A549 treated with Hydrocortisone at 1 μM for 4 hours (cell line): ENCODE measurements around the gene MORC1. TPM values are rescaled to one million over a fixed set of nuclear protein-coding genes. Genes with fewer than 3 reads are reported as not detected.

ENCODE experiments used
- total RNA-seq: library from RNA; stranded (reverse); fragments of 200-300 nt; extraction: Qiagen RNA extraction; gene quantifications from 5 replicates; pipeline ENCODE4 v1.2.3, GENCODE V29; 2022

MORC1 gene
- total RNA-seq: not detected in 5 replicates

GRCh38 chr3:109117939-109118338, at the start of gene MORC1:
TSS of gene MORC1 (minus strand) at chr3:109118134. CDS start at chr3:109118059, 75 bp downstream.

GRCh38 chr3:109136523-109136922, 18.6 kb upstream of the MORC1 start, which contains the start of gene C3orf85:
TSS of gene C3orf85 (plus strand) at chr3:109136719. CDS start at chr3:109136848, 129 bp downstream.

GRCh38 chr3:108953700-108954099, 164.2 kb downstream of the MORC1 start, which contains the start of gene GUCA1C:
TSS of gene GUCA1C (minus strand) at chr3:108953879. CDS start at chr3:108953762, 117 bp downstream.

Other genes starting within 250 kb of the MORC1 start
- gene GUCA1C, start 164.3 kb downstream of the MORC1 start, total RNA-seq: not detected in 5 replicates
- not detected in 5 replicates for gene C3orf85, start 18.6 kb upstream of the MORC1 start, total RNA-seq
- not detected in 5 replicates for gene DPPA2, start 198.4 kb upstream of the MORC1 start, total RNA-seq
- not detected in 5 replicates for gene DPPA4, start 219.4 kb upstream of the MORC1 start, total RNA-seq